ENCODE results near the gene TGFBR2. TPM values are rescaled to one million over a fixed set of nuclear protein-coding genes. Genes with fewer than 3 reads are reported as not detected.
A peak's percentile ranks its signal among the peaks of the same experiment; 100 is the strongest.

TGFBR2 gene
- total RNA-seq, 1 experiment from 2014 or later: 6.8 TPM

DNA sequence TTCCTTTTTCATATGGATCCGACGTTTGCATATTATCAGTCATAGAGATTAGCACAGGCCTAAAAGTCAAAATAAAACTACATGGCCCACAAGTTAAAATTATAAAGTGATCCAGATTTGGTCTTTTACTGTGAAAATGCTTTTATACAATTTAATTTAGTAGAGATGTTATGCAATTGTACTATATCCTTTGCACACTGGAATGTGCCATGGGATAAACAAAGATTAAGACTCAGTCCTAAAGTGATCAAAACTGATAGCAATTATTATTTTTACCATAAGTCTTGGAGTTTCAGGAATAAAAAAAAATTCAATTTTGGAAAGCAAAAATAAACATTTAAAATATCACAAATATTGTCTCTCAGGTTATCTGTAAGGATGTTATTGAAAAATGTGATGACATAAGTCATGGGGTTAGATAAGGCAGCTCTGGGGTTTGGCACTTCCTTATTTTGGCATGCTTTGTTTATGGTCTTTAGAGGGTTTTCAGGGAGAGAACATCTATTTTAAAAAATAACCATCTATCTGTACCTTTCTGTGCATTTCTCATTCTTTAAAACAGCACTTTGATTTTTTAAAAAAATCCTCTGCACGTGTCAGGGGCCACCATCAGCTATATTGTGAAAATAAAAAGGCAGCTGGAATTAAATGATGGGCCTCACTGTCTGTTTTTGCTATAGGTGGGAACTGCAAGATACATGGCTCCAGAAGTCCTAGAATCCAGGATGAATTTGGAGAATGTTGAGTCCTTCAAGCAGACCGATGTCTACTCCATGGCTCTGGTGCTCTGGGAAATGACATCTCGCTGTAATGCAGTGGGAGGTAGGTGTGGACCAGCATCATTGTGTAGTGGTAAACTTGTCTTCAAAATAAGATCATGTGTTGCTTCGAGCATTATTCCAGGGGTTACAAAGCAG lies 67.3 kb downstream of the TGFBR2 start:
- DNase-seq (ENCODE audit: low read depth): no peak

- no peak for DNase-seq (ENCODE audit: low read depth)
Measured at GRCh38 chr3:30675006-30675405, 68.6 kb downstream of the TGFBR2 start.

DNA sequence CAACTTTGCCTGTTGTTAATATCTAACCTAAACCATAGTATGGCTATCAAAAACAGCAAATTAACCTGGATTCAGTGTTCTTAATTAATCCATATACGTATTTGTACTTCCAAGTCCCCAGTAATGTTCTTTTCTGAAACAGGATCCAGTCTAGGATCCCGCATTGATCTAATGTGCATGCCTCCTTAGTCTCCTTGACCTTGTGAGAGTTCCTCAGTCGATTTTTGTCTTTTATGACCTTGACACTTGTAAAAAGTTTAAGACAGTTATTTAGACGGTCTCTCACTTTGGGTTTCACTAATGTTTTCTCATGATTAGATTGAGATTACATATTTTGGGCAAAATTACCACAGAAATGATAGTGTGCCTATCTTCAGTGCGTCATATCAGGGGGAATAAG lies 69.4 kb downstream of the TGFBR2 start:
- no peak for DNase-seq (ENCODE audit: low read depth)

- DNase-seq (ENCODE audit: low read depth): no peak
Measured at GRCh38 chr3:30676424-30677346, 70.3 kb downstream of the TGFBR2 start.

GRCh38 chr3:30677347-30677685 lies 70.9 kb downstream of the TGFBR2 start:
- DNase-seq (ENCODE audit: low read depth): no peak

DNA sequence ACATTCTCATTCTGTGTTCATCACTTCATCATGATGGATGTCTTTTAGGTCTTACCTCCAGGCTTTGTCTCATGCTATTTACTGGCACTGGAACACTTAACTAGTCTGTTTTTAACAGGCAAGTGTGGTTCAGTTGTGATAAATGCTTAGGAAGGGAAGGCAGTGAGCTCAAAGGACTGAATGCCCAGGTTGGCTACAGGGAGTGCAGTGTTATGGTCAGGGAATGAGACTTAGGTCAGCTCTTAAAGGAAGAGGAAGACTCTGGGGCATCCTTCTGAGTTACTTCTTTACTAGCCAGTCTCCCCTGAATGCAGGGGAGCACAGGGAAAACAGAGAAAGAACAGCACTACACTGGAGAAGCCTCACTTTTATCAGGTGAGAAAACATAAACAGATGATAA lies 72.6 kb downstream of the TGFBR2 start:
- DNase-seq (ENCODE audit: low read depth): no peak

DNA sequence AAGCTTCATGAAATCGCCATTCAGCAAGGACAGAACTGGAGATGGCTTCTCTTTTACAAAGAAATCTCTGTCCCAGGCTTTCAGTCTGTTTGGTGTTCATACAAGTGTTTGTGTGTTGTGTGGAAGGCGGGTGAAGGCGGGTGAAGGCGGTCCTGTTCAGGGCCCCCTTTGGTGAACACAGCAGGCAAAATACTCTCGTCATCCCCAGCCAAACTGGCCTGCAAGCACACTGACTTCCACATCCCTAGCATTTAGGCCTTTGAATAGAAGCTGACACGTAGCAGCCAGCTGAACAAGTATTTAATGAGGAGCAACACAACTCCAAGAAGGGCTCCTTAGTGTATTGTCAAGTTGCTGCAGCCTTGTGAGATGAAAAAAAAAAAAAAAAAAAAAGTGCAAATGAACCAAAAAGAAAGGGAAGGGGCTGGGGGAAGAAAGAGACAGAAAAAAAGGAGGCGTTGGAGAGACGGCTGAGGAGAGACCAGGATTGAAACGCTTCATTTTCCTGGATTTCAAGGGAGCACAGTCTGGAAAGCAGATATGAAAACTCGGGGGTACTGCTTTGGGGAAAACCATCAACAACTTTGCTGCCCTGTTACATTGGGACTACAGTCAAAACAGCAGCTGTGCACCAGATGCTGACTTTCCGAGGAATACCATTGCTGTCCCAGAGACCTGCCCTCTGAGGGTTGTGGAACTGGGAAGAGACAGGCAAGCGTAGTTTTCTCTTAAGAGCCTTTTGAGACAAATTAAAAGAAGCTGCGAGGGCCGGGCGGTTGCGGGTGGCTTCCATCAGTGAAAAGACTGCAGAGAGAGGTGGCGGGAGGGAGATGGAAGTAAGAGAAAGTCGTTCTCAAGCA lies 74.6 kb downstream of the TGFBR2 start:
- DNase-seq (ENCODE audit: low read depth): no peak

GRCh38 chr3:30681649-30682211 lies 75.3 kb downstream of the TGFBR2 start:
- DNase-seq (ENCODE audit: low read depth): peak; percentile 55

DNA sequence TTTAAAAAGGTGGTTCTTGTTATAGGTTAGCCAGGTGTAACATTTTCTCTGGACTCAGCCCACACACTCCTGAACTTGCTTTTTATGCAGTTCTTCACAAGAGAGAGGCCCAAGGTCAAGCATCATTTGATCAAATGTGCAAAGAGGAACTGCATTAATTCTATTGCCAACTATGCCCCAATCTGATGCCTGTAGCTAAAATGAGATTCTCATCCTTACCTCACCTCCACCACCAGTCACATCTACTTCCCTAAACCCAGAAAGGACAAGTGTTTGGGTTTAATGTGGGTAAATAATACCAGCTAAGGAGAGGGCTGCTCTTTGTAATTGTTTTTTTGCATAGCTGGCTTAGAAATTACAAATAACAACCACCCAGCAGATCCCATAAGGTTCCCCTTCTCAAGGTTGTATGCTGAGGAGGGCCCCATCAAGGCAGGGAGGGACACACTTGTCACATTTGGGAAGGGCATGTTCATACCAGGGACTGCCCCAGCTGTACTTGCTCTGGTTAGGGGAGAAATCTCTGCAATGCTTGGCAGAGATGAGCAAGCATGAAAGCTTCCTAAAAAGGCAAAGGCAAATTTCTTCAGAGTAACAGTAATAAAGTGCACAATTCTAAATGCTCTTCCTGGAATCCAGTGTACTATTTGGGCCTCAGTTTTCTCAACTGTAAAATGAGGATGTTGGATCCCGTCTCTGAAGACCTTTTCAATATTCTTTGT lies 76.2 kb downstream of the TGFBR2 start:
- no peak for DNase-seq (ENCODE audit: low read depth)

GRCh38 chr3:30683769-30684168 lies 77.4 kb downstream of the TGFBR2 start:
- DNase-seq (ENCODE audit: low read depth): no peak

- no peak for DNase-seq (ENCODE audit: low read depth)
Measured at GRCh38 chr3:30684356-30684755, 78.0 kb downstream of the TGFBR2 start.

DNA sequence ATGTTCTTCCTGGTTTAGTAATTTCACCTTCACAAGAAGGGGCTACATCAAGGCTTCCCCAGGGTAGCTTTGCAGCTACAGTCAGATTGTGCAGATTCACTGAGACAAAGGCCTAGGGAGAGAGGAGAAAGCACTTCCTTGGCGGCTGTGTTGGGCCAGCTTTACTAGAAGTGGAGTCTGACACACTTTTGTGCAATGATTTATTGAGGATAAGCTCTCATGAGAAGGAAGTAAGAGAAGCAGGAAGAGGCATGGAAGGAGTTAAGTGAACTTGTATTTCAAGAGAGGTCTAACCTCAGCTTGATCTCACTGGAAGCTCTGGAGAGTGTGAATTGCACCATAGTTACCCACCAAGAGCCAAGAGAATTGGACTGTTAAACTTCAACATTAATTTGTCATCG lies 78.9 kb downstream of the TGFBR2 start:
- DNase-seq (ENCODE audit: low read depth): no peak

- DNase-seq (ENCODE audit: low read depth): no peak
Measured at GRCh38 chr3:30686176-30686575, 79.8 kb downstream of the TGFBR2 start.

DNA sequence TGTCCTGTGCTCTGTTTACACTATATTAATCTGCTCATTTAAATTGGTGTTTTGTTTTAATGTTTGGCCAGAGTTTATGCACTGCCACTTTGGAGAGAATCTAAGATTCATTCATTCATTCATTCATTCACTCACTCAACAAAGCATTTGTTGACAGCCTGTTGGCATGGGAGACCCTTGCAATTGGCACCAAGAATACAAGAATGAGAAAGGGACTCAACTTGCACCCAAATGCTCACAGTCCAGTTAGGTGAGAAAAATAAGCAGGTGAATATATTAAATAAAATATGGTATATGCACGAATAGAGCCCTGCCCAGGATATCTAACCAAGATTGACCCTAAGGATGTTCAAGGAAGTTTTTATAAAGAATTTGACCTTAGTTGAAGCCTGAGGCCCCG lies 80.4 kb downstream of the TGFBR2 start:
- DNase-seq (ENCODE audit: low read depth): no peak

DNA sequence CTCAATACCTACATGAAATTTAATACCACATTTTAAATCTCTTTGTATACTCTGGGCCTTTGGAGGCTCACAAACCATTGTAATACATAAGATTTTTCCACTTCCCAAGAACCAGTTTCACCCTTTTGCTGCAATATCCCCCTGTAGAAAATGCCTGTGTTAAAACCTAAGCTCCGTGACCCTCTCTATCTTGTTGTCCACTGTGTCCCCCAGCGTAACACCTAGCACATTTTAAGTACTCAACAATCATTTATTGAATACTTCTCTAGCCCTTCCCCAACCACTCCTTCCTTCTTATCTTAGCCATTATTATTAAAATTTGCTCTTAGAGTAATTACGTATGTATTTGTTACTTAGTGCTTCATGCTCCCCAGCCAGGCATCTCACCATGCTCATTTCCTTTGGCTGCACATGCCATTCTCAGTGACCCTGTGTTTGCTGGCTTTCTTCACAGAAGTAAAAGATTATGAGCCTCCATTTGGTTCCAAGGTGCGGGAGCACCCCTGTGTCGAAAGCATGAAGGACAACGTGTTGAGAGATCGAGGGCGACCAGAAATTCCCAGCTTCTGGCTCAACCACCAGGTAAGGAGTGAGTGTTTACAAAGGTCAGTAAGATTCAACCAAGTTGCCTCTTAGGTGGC lies 81.6 kb downstream of the TGFBR2 start:
- no peak for DNase-seq (ENCODE audit: low read depth)

- peak; percentile 78 for DNase-seq (ENCODE audit: low read depth)
Measured at GRCh38 chr3:30688776-30689641, 82.6 kb downstream of the TGFBR2 start.

GRCh38 chr3:30690199-30690598 lies 83.8 kb downstream of the TGFBR2 start:
- DNase-seq (ENCODE audit: low read depth): no peak

DNA sequence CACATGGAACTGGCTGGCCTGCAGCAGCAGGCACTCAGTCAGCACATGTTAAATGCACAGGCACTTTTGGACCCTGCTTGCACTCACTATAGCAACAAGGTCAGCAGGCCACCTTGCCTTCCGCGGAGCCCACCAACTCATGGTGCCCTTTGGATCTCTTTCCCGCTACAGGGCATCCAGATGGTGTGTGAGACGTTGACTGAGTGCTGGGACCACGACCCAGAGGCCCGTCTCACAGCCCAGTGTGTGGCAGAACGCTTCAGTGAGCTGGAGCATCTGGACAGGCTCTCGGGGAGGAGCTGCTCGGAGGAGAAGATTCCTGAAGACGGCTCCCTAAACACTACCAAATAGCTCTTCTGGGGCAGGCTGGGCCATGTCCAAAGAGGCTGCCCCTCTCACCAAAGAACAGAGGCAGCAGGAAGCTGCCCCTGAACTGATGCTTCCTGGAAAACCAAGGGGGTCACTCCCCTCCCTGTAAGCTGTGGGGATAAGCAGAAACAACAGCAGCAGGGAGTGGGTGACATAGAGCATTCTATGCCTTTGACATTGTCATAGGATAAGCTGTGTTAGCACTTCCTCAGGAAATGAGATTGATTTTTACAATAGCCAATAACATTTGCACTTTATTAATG lies 85.0 kb downstream of the TGFBR2 start:
- DNase-seq (ENCODE audit: low read depth): no peak

- no peak for DNase-seq (ENCODE audit: low read depth)
Measured at GRCh38 chr3:30691944-30692343, 85.5 kb downstream of the TGFBR2 start.
